K562 (cell line): ENCODE measurements around the gene ITPK1. TPM values are rescaled to one million over a fixed set of nuclear protein-coding genes. Genes with fewer than 3 reads are reported as not detected.

Experiments used
- ATAC-seq: fragments of 200-7000 bp; cut with Tn5 transposase; 3 replicates; pipeline ENCODE4 v1.9.1; 2020; ENCODE audit warnings: moderate library complexity
- BruUV-seq: library from RNA; stranded (reverse); fragments of 400-500 nt; replicated peaks from 2 replicates; lab custom pipeline; 2021; lab: Mats Ljungman, UMichigan
- CTCF ChIA-PET: fragments of 300-600 bp; formaldehyde crosslinking; extraction: SDS; loops from one replicate; lab custom pipeline; 2021; ENCODE audit warnings: low intra/inter-chr PET ratio; lab: Yijun Ruan, JAX
- POLR2A ChIA-PET: fragments of 300-600, 350-650 bp; sonication (Branson Sonifier 250); formaldehyde crosslinking; extraction: SDS; loops from one replicate; lab custom pipeline; 2021; ENCODE audit warnings: antibody characterized with exemption, inconsistent platforms; lab: Yijun Ruan, JAX
- DNase-seq, 4 experiments: peaks; one replicate each; pipeline versions ENCODE4 v3.0.0 to v3.0.0-alpha.2; 2011 to 2018; ENCODE audit warnings: low spot score in 3 of 4, mixed read lengths in 3 of 4; ENCODE audit errors: extremely low read depth in 1 of 4
- FAIRE-seq: peaks from 2 replicates; lab custom pipeline; 2011; peaks lifted over from hg19 to GRCh38; lab: Jason Lieb, UNC
- H2AFZ ChIP-seq: 2 replicates; pipeline ENCODE4 v1.6.0; 2011; ENCODE audit warnings: low read depth, low read length, control low read depth, inconsistent platforms
- H3K27ac ChIP-seq: fragments of 200-600 bp; 3 replicates; pipeline ENCODE4 v1.8.0; 2011; ENCODE audit warnings: low read depth, mild to moderate bottlenecking, control low read depth, inconsistent platforms, low read length, moderate library complexity, mixed read lengths; ENCODE audit errors: extremely low read depth
- H3K27me3 ChIP-seq, 2 experiments: fragments of 300-600 bp in 1 of 2; 2 replicates in 1 of 2; 3 replicates in 1 of 2; pipeline versions ENCODE4 v1.6.0 to v1.8.0; 2011; ENCODE audit warnings: inconsistent platforms in 2 of 2, low read length in 2 of 2, mild to moderate bottlenecking in 1 of 2, mixed read lengths in 1 of 2, moderate library complexity in 1 of 2; ENCODE audit not compliant: control insufficient read depth in 2 of 2, insufficient read depth in 2 of 2
- H3K36me3 ChIP-seq: fragments of 300-600 bp; 3 replicates; pipeline ENCODE4 v1.8.0; 2011; ENCODE audit warnings: mild to moderate bottlenecking, low read length, inconsistent platforms; ENCODE audit not compliant: control insufficient read depth, insufficient read depth
- H3K4me1 ChIP-seq, 2 experiments: fragments of 200-600 bp in 1 of 2; replicated peaks in 1 of 2; 2 replicates in 1 of 2; 3 replicates in 1 of 2; pipeline versions ENCODE4 v1.5.1 to v1.8.0; 2011; ENCODE audit warnings: inconsistent platforms in 2 of 2, low read length in 2 of 2, mild to moderate bottlenecking in 1 of 2, mixed read lengths in 1 of 2, moderate library complexity in 1 of 2; ENCODE audit not compliant: control insufficient read depth in 2 of 2, insufficient read depth in 2 of 2
- H3K4me2 ChIP-seq: 2 replicates; pipeline ENCODE4 v1.6.1; 2011; ENCODE audit warnings: low read length, control low read depth, inconsistent platforms, mixed read lengths; ENCODE audit not compliant: insufficient read depth
- H3K4me3 ChIP-seq: fragments of 200-600 bp; sonication (generic), shearing (Covaris generic); 2 replicates; pipeline ENCODE4 v1.5.1; 2016; ENCODE audit warnings: control low read depth, inconsistent platforms
- H3K79me2 ChIP-seq: fragments of 200-600 bp; 3 replicates; pipeline ENCODE4 v1.8.0; 2011; ENCODE audit warnings: low read length, inconsistent platforms; ENCODE audit not compliant: control insufficient read depth, insufficient read depth
- H3K9ac ChIP-seq, 2 experiments: 2 replicates each; pipeline versions ENCODE4 v1.6.0 to v1.6.1; 2011; ENCODE audit warnings: low read depth in 2 of 2, low read length in 2 of 2, control low read depth in 1 of 2, inconsistent platforms in 1 of 2, mild to moderate bottlenecking in 1 of 2, mixed read lengths in 1 of 2; ENCODE audit not compliant: insufficient read depth in 1 of 2
- H3K9me1 ChIP-seq: one replicate; pipeline ENCODE4 v1.6.0; 2011; ENCODE audit warnings: inconsistent platforms, mild to moderate bottlenecking, low read length, moderate library complexity; ENCODE audit not compliant: control insufficient read depth, insufficient read depth
- H3K9me3 ChIP-seq: replicated peaks from 2 replicates; pipeline ENCODE4 v1.5.1; 2011; ENCODE audit warnings: low read depth, low read length, inconsistent platforms; ENCODE audit not compliant: control insufficient read depth, insufficient read depth
- H4K20me1 ChIP-seq: replicated peaks from 2 replicates; pipeline ENCODE4 v1.6.1; 2011; ENCODE audit warnings: low read length, inconsistent platforms, mixed read lengths; ENCODE audit not compliant: control insufficient read depth, insufficient read depth
- KDM4B ChIP-seq, 2 experiments: fragments of 450-650 bp in 1 of 2; sonication (generic) in 1 of 2; IDR thresholded peaks; 2 replicates each; pipeline ENCODE4 v1.6.1; 2016 to 2017; ENCODE audit warnings: borderline replicate concordance in 2 of 2, antibody characterized with exemption in 1 of 2, low read depth in 1 of 2, mild to moderate bottlenecking in 1 of 2
- PHF20 ChIP-seq: fragments of 450-650 bp; IDR thresholded peaks from 2 replicates; pipeline ENCODE4 v1.6.1; 2018; ENCODE audit not compliant: partially characterized antibody
- RBM22 ChIP-seq: fragments of 200-400 bp; formaldehyde crosslinking; IDR thresholded peaks from 2 replicates; pipeline ENCODE4 v1.6.1; 2018; ENCODE audit warnings: low read length, low read depth; ENCODE audit not compliant: poor library complexity, severe bottlenecking
- RNF2 ChIP-seq: sonication (generic); IDR thresholded peaks from 2 replicates; pipeline ENCODE4 v1.6.1; 2016
- SREBF2 ChIP-seq: sonication (generic); formaldehyde crosslinking; IDR thresholded peaks from 2 replicates; pipeline ENCODE4 v1.4.0; 2020; ENCODE audit warnings: mild to moderate bottlenecking, missing genetic modification reagents
- ZFP1 ChIP-seq: fragments of 450-650 bp; formaldehyde crosslinking; IDR thresholded peaks from 2 replicates; pipeline ENCODE4 v1.4.0; 2020; ENCODE audit warnings: mild to moderate bottlenecking, mixed read lengths
- ZFP30 ChIP-seq: fragments of 250-450 bp; sonication (Bioruptor Pico); IDR thresholded peaks from 2 replicates; pipeline ENCODE4 v1.8.0; 2022; ENCODE audit warnings: moderate library complexity, mild to moderate bottlenecking, inconsistent platforms, borderline replicate concordance
- ZNF224 ChIP-seq: sonication (generic); formaldehyde crosslinking; IDR thresholded peaks from 2 replicates; pipeline ENCODE4 v1.8.0; 2022; ENCODE audit warnings: mild to moderate bottlenecking, missing genetic modification reagents
- ZNF253 ChIP-seq: fragments of 250-450 bp; sonication (Bioruptor Pico); conservative IDR thresholded peaks from 2 replicates; pipeline ENCODE4 v1.6.1; 2021; ENCODE audit warnings: mild to moderate bottlenecking
- ZNF282 ChIP-seq: sonication (generic); formaldehyde crosslinking; IDR thresholded peaks from 2 replicates; pipeline ENCODE4 v1.8.1; 2023; ENCODE audit warnings: missing genetic modification reagents
- ZNF316 ChIP-seq: fragments of 450-650 bp; IDR thresholded peaks from 2 replicates; pipeline ENCODE4 v1.6.1; 2016
- ZNF696 ChIP-seq: fragments of 250-450 bp; sonication (Bioruptor Pico); conservative IDR thresholded peaks from 2 replicates; pipeline ENCODE4 v1.4.0; 2020; ENCODE audit warnings: mild to moderate bottlenecking, moderate library complexity
- ZNF764 ChIP-seq: fragments of 250-450 bp; sonication (Bioruptor Pico); IDR thresholded peaks from 2 replicates; pipeline ENCODE4 v1.4.0; 2020; ENCODE audit warnings: low read depth, mild to moderate bottlenecking, moderate library complexity
- WGBS: fragments of 100-300 bp; shearing (Covaris generic); methylation state at CpG from one replicate; pipeline ENCODE4 v1.1.6; 2016; ENCODE audit warnings: low coverage, mixed read lengths; ENCODE audit not compliant: insufficient coverage; ENCODE audit errors: missing lambda C conversion rate; 5-methylcytosine and 5-hydroxymethylcytosine counted together
- in situ Hi-C: fragments of 300-500 bp; cut with MboI; formaldehyde crosslinking; loops from 4 replicates; pipeline ENCODE4 v1.15.0; 2018; ENCODE audit warnings: inconsistent platforms, mixed read lengths
- intact Hi-C: fragments of 100-400 bp; cut with micrococcal nuclease; formaldehyde crosslinking; loops from 2 replicates; pipeline ENCODE4 v1.14.2; 2022
- polyA plus RNA-seq, 8 experiments: library from polyadenylated mRNA; depleted of rRNA in 4 of 8; stranded (reverse) in 5 of 8; unstranded in 3 of 8; fragments of >200 nt; fragmentation: Nextera tagmentation in 2 of 8; fragmentation: Illumina TruSeq in 1 of 8; extraction: Ambion mirVana in 2 of 8; extraction: Trizol in 1 of 8; gene quantifications; 2 replicates each; pipeline versions ENCODE4 v1.2.1 to v1.2.3, GENCODE V29; 2011 to 2014; ENCODE audit warnings: inconsistent platforms in 1 of 8, missing spikeins in 1 of 8
- total RNA-seq, 7 experiments: library from RNA; depleted of rRNA in 6 of 7; stranded (reverse); fragments of >200 nt in 6 of 7; fragmentation: Illumina TruSeq in 2 of 7; extraction: Trizol in 2 of 7; gene quantifications; 2 replicates each; pipeline versions ENCODE4 v1.2.1 to v1.2.3, GENCODE V29; 2011 to 2021; ENCODE audit warnings: low replicate concordance in 1 of 7
- TF ChIP-seq, protein P1 (sequence below): fragments of 450-650 bp; IDR thresholded peaks from 2 replicates; pipeline ENCODE4 v1.6.1; 2017; ENCODE audit warnings: mild to moderate bottlenecking, moderate library complexity
- TF ChIP-seq, protein P2 (sequence below): fragments of 450-650 bp; IDR thresholded peaks from 2 replicates; pipeline ENCODE4 v1.7.1; 2018; ENCODE audit warnings: mild to moderate bottlenecking, low read depth; ENCODE audit not compliant: partially characterized antibody
- TF ChIP-seq, protein P3 (sequence below): fragments of 450-650 bp; IDR thresholded peaks from 2 replicates; pipeline ENCODE4 v1.6.1; 2016; ENCODE audit warnings: borderline replicate concordance

Gene ITPK1
- total and polyA plus RNA-seq, 9 of the 15 experiments (the other 6 are each of a cell fraction or from before 2014, with no cell fraction given): 1.2 to 39.2 (median 23.0) TPM

DNA sequence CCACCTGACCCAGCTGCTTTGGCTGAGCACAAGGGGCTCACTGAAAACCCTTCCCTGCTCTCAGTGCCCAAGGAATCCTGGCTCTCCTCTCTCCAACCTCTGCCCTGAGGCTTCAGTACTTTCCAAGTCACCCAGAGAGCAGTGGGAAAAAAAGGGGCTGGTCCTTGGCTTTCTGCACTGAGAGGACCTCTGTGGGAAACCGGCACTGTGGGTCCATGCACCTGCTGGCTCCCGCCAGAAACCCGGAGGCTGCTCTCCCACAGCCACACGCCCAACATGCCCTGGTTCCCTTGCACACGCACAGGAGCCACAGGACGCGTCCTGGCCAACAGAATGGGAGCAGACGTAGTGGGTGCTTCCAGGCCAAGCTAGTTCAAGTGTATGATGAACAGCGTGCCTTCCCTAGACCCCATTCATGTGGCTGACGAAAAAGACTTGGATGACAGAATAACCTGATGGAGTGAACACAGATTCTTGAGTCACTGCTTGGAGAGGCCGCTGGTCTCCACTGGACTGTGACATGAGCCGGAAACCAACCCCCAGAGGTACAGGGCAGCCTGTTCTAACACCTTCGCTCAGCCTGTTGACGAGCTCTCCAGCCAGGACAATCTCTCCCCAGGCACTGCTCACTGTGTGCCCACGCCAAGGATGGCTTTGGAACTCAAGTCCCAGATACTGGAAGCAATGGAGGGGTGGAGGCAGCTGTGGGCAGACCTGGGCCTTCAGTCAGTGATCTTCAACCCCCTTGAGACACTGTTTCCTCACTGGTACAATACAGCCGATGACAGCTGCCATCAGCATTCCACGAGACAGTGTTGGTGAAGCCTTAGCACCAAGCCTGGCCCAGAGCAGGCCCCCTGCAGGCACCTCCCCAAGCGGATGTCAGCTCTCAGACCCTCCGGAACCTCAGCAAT is 87.7 kb downstream of the ITPK1 start:
- 72% methylated on average over 15 of the region's 19 CpGs for WGBS
- FAIRE-seq (no peak), ATAC-seq (no peak), DNase-seq (no peak)
- H3K4me3 ChIP-seq: no peak overlapping the region
- H4K20me1 ChIP-seq: no peaks in the 10 kb centered on the region; the same call in 1 of the 2 replicates
- in situ Hi-C loops (no loop called here), intact Hi-C loops (no loop called here)
- ChIA-PET CTCF (no interaction called here), POLR2A (interaction anchor here (0.7 kb wide), 1 partner anchor 162 kb away, joined by 3 read pairs; no protein-coding TSS in a partner anchor)
- TF ChIP-seq ZNF224: no peak
- TF ChIP-seq ZNF696 (CRISPR knock-in tag): no peak
- TF ChIP-seq KDM4B (IDR thresholded peaks at IDR 0.05; ENCODE audit: borderline replicate concordance in 2 of 2, low read depth in 1 of 2): no peak
- no peak for TF ChIP-seq RBM22
- no peak for TF ChIP-seq ZNF253 (CRISPR knock-in tag)
- TF ChIP-seq, protein P1, sequence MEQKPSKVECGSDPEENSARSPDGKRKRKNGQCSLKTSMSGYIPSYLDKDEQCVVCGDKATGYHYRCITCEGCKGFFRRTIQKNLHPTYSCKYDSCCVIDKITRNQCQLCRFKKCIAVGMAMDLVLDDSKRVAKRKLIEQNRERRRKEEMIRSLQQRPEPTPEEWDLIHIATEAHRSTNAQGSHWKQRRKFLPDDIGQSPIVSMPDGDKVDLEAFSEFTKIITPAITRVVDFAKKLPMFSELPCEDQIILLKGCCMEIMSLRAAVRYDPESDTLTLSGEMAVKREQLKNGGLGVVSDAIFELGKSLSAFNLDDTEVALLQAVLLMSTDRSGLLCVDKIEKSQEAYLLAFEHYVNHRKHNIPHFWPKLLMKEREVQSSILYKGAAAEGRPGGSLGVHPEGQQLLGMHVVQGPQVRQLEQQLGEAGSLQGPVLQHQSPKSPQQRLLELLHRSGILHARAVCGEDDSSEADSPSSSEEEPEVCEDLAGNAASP: no peak
- TF ChIP-seq ZFP1: no peak
- no peak for TF ChIP-seq ZNF764 (CRISPR knock-in tag)
- TF ChIP-seq, protein P2, sequence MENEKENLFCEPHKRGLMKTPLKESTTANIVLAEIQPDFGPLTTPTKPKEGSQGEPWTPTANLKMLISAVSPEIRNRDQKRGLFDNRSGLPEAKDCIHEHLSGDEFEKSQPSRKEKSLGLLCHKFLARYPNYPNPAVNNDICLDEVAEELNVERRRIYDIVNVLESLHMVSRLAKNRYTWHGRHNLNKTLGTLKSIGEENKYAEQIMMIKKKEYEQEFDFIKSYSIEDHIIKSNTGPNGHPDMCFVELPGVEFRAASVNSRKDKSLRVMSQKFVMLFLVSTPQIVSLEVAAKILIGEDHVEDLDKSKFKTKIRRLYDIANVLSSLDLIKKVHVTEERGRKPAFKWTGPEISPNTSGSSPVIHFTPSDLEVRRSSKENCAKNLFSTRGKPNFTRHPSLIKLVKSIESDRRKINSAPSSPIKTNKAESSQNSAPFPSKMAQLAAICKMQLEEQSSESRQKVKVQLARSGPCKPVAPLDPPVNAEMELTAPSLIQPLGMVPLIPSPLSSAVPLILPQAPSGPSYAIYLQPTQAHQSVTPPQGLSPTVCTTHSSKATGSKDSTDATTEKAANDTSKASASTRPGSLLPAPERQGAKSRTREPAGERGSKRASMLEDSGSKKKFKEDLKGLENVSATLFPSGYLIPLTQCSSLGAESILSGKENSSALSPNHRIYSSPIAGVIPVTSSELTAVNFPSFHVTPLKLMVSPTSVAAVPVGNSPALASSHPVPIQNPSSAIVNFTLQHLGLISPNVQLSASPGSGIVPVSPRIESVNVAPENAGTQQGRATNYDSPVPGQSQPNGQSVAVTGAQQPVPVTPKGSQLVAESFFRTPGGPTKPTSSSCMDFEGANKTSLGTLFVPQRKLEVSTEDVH: no peak
- no peak for TF ChIP-seq PHF20
- TF ChIP-seq SREBF2 (CRISPR knock-in tag): no peak
- TF ChIP-seq ZNF316: no peak
- no peak for TF ChIP-seq RNF2
- TF ChIP-seq ZFP30 (CRISPR knock-in tag): no peak
- TF ChIP-seq ZNF282 (CRISPR knock-in tag): no peak
- TF ChIP-seq, protein P3, sequence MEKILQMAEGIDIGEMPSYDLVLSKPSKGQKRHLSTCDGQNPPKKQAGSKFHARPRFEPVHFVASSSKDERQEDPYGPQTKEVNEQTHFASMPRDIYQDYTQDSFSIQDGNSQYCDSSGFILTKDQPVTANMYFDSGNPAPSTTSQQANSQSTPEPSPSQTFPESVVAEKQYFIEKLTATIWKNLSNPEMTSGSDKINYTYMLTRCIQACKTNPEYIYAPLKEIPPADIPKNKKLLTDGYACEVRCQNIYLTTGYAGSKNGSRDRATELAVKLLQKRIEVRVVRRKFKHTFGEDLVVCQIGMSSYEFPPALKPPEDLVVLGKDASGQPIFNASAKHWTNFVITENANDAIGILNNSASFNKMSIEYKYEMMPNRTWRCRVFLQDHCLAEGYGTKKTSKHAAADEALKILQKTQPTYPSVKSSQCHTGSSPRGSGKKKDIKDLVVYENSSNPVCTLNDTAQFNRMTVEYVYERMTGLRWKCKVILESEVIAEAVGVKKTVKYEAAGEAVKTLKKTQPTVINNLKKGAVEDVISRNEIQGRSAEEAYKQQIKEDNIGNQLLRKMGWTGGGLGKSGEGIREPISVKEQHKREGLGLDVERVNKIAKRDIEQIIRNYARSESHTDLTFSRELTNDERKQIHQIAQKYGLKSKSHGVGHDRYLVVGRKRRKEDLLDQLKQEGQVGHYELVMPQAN: no peak
- H3K27ac ChIP-seq: no peak overlapping the region
- H3K27me3 ChIP-seq: no peaks in the 10 kb centered on the region
- H3K9ac ChIP-seq: no peak overlapping the region
- H3K9me1 ChIP-seq: no peaks in the 10 kb centered on the region
- H3K36me3 ChIP-seq: no peaks in the 10 kb centered on the region
- no peak overlapping the region for H2AFZ ChIP-seq
- peaks cover 2 to 5% of the 10 kb centered on the region in 2 experiments; a peak in 3 of 5 replicates for H3K4me1 ChIP-seq
- H3K79me2 ChIP-seq: no peaks in the 10 kb centered on the region; the same call in 2 of the 3 replicates
- no peak overlapping the region for H3K4me2 ChIP-seq
- H3K9me3 ChIP-seq: no peaks in the 10 kb centered on the region
- no TSS peak for BruUV-seq
